D341Med (cell line): ENCODE measurements around the gene DAD1.
"Not testable (repeated sequence)": the region's sequence is repeated elsewhere in the genome, so short reads cannot be mapped to it uniquely, and the experiment has no call there.

Source experiments
- DNase-seq: peaks from one replicate; pipeline ENCODE4 v3.0.0; 2012; ENCODE audit warnings: low spot score

Gene DAD1

DNA sequence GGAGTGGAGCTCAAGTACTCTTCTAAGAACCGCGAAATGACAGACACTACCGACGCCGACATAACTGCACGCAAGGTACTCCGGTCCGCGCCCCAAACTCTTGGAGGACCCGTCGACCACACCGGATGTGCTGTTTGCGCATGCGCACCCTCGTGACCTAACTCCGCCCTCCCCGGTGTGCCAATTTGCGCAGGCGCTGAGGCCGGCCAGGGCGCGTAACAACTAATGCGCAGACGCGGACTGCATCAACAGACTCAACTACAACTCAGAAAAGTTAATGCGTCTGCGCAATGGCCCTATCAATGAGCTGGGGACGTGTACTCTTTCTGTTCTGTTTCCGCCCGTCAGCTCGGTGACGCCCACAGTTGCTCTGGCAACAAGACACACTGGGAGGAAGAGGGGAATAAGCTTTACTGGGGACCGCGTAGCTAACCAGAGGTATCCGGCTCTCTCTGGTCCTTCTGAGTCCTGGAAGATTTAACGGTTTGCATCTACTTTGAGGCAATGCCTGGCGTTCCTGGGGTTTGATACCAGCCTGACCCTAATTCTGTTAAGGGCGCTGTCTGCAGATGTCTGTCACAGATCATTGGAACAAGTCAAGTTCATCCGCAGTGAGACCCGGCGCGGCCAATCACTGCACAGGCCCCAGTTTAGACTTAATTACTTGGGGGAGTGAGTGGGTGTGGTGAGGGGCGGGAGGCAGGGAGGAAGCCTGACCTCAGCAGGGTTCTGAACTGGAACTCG lies at the start of gene DAD1:
TSS of gene DAD1 (minus strand) at position 129 of the 744 bp plus-strand sequence. CDS start at position 62, 67 bp downstream.
- peak; percentile 99 for DNase-seq

DNA sequence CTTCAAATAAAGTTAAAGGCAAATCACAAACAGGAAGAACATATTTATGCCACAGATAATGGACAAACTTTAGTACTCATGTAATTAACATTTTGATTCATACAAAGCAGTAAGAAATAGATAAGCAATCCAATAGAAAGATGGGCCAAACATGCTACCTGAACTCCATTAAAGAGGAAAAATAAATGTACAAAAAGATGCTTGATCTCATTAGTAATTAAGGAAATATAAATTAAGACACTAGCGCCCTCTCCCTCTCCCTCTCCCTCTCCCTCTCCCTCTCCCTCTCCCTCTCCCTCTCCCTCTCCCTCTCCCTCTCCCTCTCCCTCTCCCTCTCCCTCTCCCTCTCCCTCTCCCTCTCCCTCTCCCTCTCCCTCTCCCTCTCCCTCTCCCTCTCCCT lies 47.0 kb upstream of the DAD1 start:
- not testable (repeated sequence) for DNase-seq

DNA sequence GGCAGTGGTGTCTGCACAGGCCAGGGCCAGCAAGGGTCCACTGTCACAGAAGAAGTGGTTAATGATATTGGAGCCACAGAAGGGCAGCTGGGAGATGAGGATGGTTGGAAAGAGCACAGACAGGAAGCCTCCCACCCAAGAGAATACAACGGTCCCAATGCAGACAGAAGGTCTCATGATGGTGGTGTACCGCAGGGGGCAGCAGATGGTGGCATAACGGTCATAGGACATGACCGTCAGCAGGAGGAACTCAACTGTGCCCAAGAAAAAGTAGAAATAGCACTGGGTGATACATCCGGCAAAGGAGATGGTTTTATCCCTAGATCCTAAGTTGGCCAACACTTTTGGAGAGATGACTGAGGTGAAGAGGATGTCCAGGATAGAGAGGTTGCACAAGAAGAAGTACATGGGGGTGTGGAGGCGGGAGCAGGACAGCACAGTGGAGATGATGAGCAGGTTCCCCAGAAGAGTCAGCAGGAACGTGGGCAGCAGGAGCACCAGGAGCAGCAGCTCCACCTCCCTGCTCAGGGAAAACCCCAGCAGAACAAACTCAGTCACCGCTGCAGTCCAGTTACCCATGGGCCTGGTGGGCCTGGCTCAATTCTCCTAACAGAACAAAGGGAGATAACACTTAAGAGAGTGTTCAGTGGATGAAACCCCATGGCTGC lies 45.3 kb upstream of the DAD1 start:
- no peak for DNase-seq

DNA sequence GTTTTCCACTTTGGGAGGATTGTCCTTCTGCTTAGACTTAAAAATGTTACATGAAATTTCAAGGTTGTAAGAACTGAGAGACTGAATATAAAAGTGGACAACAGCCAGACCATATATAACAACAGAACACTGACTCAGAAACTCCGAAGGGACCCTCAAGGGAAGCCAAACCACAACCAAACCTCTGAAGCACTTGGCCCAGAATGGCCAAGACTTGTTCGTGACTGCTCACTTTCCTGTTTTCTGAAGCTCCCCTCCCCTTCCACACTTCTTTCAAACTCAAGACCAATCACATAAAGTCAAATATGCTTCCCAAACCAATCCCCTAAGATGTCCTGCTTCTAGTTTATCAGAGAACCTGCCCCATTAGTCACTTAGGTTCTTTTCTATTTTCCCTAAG lies 41.5 kb upstream of the DAD1 start:
- no peak for DNase-seq

DNA sequence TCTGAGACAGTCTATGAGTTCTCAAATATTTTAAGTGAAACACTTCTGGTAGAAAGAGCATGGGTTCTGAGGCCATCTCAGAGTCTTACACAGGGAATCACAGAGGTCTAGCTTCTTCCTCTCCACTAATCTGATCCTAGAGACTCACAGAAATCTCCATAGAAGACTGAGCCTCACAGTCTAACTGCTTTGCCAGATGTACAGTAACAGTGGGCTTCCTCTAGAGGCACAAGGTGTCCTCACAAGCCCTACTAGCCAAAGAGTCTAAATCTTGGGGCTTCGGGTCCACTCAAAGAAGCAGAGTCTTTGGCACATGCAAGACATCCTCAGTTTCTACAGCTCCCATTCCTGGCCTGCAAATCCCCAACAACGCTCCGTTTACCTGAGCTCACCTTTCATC lies 41.0 kb upstream of the DAD1 start:
- no peak for DNase-seq

DNA sequence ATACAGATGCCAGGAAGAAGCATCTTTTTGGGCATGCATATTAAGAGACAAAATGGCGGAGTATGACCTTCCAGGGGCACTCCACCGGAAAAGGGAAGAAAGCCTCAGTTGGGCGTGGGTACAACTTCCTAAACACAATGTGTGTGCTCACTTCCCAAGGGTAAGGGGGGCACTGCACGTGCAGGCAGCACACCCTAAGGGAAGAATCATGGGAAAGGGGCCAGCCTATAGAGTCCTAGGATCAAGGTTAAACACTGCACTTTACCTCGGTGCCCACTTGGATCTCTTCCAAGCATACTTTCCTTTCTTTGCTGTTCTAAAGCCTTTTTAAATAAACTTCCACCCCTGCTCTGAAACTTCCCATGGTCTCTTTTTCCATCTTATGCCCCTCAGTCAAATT lies 40.3 kb upstream of the DAD1 start:
- no peak for DNase-seq

- no peak for DNase-seq
These were observed 38.7 kb upstream of the DAD1 start for GRCh38 chr14:22627506-22628263.

DNA sequence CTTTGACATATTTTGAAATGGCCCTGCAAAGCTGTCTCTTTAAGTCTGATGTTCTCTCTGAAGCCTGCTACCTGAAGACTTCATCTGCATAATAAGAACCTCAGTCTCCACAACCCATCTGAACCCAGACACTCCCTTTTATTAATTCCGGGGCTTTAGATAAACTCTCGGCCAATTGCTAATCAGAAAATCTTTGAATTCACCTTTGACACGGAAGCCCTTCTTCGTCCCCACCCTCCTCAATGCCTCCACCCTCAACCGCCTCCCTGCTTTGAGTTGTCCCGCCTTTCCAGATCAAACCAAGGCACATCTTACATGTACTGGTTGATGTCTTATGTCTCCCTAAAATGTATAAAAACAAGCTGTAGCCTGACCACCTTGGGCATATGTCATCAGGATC lies 37.6 kb upstream of the DAD1 start:
- no peak for DNase-seq

DNA sequence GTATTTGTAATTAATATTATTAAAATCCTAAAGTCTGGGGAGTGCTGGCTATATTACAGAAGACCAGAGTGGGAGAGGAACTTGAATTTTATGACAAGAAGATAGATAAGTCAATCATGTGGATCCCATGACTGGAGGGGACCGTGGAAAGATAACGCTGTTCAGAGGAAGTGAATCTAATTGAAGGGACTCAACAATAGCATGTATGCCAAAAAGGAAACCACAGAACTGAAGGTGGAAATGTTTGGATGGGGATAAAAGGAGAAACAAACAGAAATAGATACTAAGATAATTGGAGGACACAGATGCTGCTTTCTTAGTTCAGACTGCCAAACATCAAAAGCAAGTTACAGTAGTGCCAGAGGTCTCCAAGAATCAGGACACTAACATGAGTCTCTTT lies 34.0 kb upstream of the DAD1 start:
- DNase-seq, result no peak

DNA sequence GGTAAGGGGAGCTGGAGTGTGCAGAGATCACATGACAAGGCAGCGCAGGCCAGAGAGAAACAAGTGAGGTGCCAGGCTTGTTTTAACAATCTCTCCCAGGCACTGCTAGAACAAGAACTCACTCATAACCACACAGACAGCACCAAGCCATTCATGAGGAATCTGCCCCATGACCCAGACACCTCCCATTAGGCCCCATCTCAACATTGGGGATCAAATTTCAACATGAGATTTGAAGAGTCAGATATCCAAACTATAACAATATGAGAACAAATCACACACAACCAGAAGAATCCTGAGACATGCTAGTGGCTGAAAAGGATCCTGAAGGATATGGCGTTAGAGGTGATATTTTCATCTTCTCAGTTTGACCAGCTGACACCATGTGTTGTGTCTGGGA lies 33.2 kb upstream of the DAD1 start:
- DNase-seq, result no peak

GRCh38 chr14:22615765-22616164 lies 26.7 kb upstream of the DAD1 start:
- DNase-seq, result not testable (repeated sequence)

GRCh38 chr14:22614240-22614799 lies 25.3 kb upstream of the DAD1 start:
- DNase-seq, result no peak

- no peak for DNase-seq
These were observed 24.8 kb upstream of the DAD1 start for GRCh38 chr14:22613736-22614239.

GRCh38 chr14:22613106-22613695 lies 24.2 kb upstream of the DAD1 start:
- DNase-seq, result no peak

DNA sequence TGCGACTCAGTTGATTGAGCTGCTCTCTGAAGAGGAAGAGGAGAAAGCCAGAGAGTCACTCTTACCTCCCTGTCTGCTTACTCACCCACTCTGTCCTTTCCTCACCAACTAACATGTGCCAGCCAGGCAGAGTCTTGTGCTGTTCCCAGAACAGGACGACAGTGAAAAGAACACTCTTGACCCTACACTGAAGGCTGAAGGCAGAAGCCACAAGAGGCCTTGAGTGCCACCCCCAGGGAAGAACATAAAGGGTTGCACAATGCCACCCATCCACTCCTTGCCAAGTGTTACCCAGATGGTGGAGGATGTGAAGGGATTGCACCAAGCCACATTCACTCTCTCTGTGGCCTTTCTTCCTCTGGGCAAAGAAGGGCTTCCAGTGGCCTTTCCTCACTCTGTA lies 21.9 kb upstream of the DAD1 start:
- no peak for DNase-seq

GRCh38 chr14:22607291-22607690 lies 18.3 kb upstream of the DAD1 start:
- DNase-seq, result no peak

- DNase-seq, result no peak
These were observed 17.4 kb upstream of the DAD1 start for GRCh38 chr14:22606380-22606779.

GRCh38 chr14:22602862-22603261 lies 13.8 kb upstream of the DAD1 start:
- DNase-seq, result no peak

DNA sequence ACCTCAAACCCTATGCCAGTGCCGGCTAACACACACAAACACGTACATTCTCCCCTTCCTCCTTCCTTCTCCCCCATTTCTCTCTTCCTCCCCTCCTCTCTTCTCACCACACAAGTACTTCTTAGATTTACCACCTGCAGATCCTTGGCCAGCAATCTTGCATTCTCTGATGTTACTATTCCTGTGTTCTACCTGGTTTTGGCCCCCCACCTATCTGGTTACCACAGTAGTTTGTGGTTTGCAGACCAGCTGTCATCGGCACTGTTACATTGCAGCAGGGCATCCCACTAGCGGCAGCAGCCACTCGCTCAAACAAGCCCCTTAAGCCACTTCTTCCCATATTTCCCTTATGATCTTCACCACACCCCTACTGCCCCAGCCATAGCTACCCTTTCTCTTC lies 13.0 kb upstream of the DAD1 start:
- no peak for DNase-seq

GRCh38 chr14:22601456-22601855 lies 12.4 kb upstream of the DAD1 start:
- no peak for DNase-seq

- no peak for DNase-seq
These were observed 11.0 kb upstream of the DAD1 start for GRCh38 chr14:22600027-22600426.

- DNase-seq, result no peak
These were observed 10.3 kb upstream of the DAD1 start for GRCh38 chr14:22599349-22599748.
